MM.1S (cell line): ENCODE data around the gene ERICH3.

Source experiments
- DNase-seq: peaks from one replicate; pipeline ENCODE4 v3.0.0-alpha.2; 2015
- H2AFZ ChIP-seq: fragments of 300-600 bp; sonication (generic); 2 replicates; pipeline ENCODE4 v1.6.0; 2016; ENCODE audit warnings: antibody characterized with exemption, low read length
- H3F3A ChIP-seq: fragments of 300-600 bp; sonication (generic); 2 replicates; pipeline ENCODE4 v1.6.1; 2016; ENCODE audit warnings: mild to moderate bottlenecking, antibody characterized with exemption, low read length, moderate library complexity, mixed read lengths; ENCODE audit not compliant: insufficient read depth
- H3K27ac ChIP-seq: fragments of 300-600 bp; sonication (generic); 2 replicates; pipeline ENCODE4 v1.5.1; 2016; ENCODE audit warnings: mild to moderate bottlenecking, low read length
- H3K27me3 ChIP-seq: fragments of 300-600 bp; sonication (generic); replicated peaks from 2 replicates; pipeline ENCODE4 v1.6.0; 2016; ENCODE audit warnings: low read length; ENCODE audit not compliant: insufficient read depth
- H3K36me3 ChIP-seq: fragments of 300-600 bp; sonication (generic); replicated peaks from 2 replicates; pipeline ENCODE4 v1.6.1; 2016; ENCODE audit warnings: mild to moderate bottlenecking, low read length, mixed read lengths; ENCODE audit not compliant: insufficient read depth
- H3K4me1 ChIP-seq: fragments of 300-600 bp; sonication (generic); 2 replicates; pipeline ENCODE4 v1.6.1; 2016; ENCODE audit warnings: low read length, mixed read lengths
- H3K4me2 ChIP-seq: fragments of 300-600 bp; sonication (generic); 2 replicates; pipeline ENCODE4 v1.6.0; 2016; ENCODE audit warnings: low read depth, low read length
- H3K4me3 ChIP-seq: fragments of 300-600 bp; sonication (generic); 2 replicates; pipeline ENCODE4 v1.5.1; 2016; ENCODE audit warnings: low read length, mixed read lengths
- H3K79me2 ChIP-seq: fragments of 300-600 bp; sonication (generic); 2 replicates; pipeline ENCODE4 v1.6.1; 2016; ENCODE audit warnings: mixed run types, low read length, mixed read lengths
- H3K9ac ChIP-seq: fragments of 300-600 bp; sonication (generic); 2 replicates; pipeline ENCODE4 v1.6.1; 2016; ENCODE audit warnings: low read length, mixed read lengths
- H3K9me2 ChIP-seq: fragments of 300-600 bp; sonication (generic); replicated peaks from 2 replicates; pipeline ENCODE4 v1.6.1; 2016; ENCODE audit warnings: mild to moderate bottlenecking, low read length, mixed read lengths; ENCODE audit not compliant: insufficient read depth
- H3K9me3 ChIP-seq: fragments of 300-600 bp; sonication (generic); replicated peaks from 2 replicates; pipeline ENCODE4 v1.6.1; 2016; ENCODE audit warnings: mild to moderate bottlenecking, low read length, mixed read lengths; ENCODE audit not compliant: insufficient read depth
- H4K20me1 ChIP-seq: fragments of 300-600 bp; sonication (generic); 2 replicates; pipeline ENCODE4 v1.6.1; 2016; ENCODE audit warnings: mild to moderate bottlenecking, low read length, moderate library complexity, mixed read lengths; ENCODE audit not compliant: insufficient read depth
- EZH2 ChIP-seq: fragments of 300-600 bp; sonication (generic); optimal IDR thresholded peaks from 2 replicates; pipeline ENCODE3; 2017; ENCODE audit warnings: low read depth, mild to moderate bottlenecking, antibody characterized with exemption, low read length, mixed read lengths
- EZH2phosphoT487 ChIP-seq: fragments of 300-600 bp; sonication (generic); IDR thresholded peaks from 2 replicates; pipeline ENCODE4 v1.6.1; 2018; ENCODE audit warnings: antibody characterized with exemption, low read length
- TF ChIP-seq, protein P1 (sequence below): fragments of 300-600 bp; sonication (generic); IDR thresholded peaks from 2 replicates; pipeline ENCODE4 v1.5.1; 2016; ENCODE audit warnings: antibody characterized with exemption, low read length, mixed read lengths

The ERICH3 gene

DNA sequence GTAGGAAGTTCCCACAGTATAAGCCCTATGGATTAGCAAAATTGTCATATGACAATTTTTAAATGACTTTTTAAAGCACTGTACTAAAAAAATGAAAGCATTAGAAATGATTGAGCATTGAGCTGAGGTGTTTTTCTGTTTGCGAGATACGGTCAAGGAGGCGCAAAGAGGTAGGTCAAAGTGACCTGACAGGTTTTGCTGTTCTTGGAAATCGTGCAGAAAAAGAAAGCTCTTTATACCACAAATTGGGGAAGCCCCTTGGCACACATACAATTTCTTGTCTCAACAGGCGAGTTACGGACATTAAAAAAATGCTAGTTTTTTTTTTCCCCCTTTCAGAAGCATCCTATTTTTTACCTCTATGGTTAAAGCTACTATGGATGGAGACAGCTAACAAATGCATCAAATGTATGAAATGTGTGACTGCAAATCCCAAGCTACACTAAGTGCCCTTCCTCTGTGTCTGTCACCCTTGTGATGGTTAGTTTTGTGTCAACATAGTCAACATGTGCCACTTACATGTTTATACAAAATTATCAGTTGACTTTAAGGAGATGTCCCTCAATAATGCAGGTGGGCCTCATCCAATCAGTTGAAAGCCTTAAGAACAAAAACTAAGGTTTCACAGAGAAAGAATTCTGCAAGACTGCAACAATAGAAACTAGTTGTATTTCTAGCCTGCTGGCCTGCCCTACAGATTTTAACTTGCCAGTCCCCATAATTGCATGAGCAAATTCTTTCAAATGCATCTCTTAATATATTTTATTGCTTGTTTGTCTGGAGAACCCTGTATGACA, 30.0 kb upstream of the ERICH3 start:
- Histone ChIP-seq H3K4me1 (peaks cover 9% of the 10 kb centered on the region; the same call in 1 of the 2 replicates), H3K27me3 (no peaks in the 10 kb centered on the region), H3K9me3 (no peaks in the 10 kb centered on the region), H3K4me2 (no peak overlapping the region), H3K27ac (no peak overlapping the region), H3K9me2 (no peaks in the 10 kb centered on the region), H3K4me3 (no peak overlapping the region), H3F3A (no peaks in the 10 kb centered on the region), H3K9ac (no peak overlapping the region), H3K36me3 (no peaks in the 10 kb centered on the region), H3K79me2 (no peaks in the 10 kb centered on the region), H4K20me1 (no peaks in the 10 kb centered on the region), H2AFZ (no peak overlapping the region)
- TF ChIP-seq EZH2: no peak
- TF ChIP-seq, protein P1, sequence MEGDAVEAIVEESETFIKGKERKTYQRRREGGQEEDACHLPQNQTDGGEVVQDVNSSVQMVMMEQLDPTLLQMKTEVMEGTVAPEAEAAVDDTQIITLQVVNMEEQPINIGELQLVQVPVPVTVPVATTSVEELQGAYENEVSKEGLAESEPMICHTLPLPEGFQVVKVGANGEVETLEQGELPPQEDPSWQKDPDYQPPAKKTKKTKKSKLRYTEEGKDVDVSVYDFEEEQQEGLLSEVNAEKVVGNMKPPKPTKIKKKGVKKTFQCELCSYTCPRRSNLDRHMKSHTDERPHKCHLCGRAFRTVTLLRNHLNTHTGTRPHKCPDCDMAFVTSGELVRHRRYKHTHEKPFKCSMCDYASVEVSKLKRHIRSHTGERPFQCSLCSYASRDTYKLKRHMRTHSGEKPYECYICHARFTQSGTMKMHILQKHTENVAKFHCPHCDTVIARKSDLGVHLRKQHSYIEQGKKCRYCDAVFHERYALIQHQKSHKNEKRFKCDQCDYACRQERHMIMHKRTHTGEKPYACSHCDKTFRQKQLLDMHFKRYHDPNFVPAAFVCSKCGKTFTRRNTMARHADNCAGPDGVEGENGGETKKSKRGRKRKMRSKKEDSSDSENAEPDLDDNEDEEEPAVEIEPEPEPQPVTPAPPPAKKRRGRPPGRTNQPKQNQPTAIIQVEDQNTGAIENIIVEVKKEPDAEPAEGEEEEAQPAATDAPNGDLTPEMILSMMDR: no peak
- no peak for TF ChIP-seq EZH2phosphoT487
- no peak for DNase-seq

- Histone ChIP-seq H2AFZ (no peak overlapping the region), H3K9ac (no peak overlapping the region), H3K79me2 (no peaks in the 10 kb centered on the region), H3K9me2 (no peaks in the 10 kb centered on the region), H3K27ac (no peak overlapping the region), H3K4me2 (no peak overlapping the region), H3K9me3 (no peaks in the 10 kb centered on the region), H3F3A (no peaks in the 10 kb centered on the region), H4K20me1 (no peaks in the 10 kb centered on the region), H3K36me3 (no peaks in the 10 kb centered on the region), H3K4me1 (peaks cover 9% of the 10 kb centered on the region; the same call in 1 of the 2 replicates), H3K4me3 (no peak overlapping the region), H3K27me3 (no peaks in the 10 kb centered on the region)
- TF ChIP-seq EZH2 (no peak), EZH2phosphoT487 (no peak)
- TF ChIP-seq, protein P1: no peak
- DNase-seq: no peak
Observed at GRCh38 chr1:74699331-74699730, 25.7 kb upstream of the ERICH3 start.

DNA sequence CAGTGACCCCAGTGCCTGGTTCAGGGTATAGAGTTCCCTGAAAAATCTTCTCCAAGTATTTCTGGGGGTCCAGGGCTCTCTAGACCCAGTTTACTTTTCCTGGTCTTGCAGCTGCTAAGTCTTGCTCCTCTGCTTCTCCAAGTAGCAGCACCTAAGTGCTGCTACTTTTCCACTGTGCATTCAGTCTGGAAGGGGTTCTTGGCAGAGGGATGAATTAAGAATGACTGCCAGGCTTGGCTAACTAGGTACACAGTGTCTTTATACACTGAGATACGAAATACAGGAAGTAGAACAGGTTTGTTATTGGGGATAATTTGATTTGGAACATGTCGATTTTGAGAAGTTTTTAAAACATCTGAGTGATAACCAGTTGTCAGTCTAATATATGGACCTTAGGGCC, 24.2 kb upstream of the ERICH3 start:
- Histone ChIP-seq H3K4me1 (peaks cover 5% of the 10 kb centered on the region; the same call in 1 of the 2 replicates), H3K4me3 (no peak overlapping the region), H3K36me3 (no peaks in the 10 kb centered on the region), H3K9me3 (no peaks in the 10 kb centered on the region), H3K9ac (no peak overlapping the region), H4K20me1 (no peaks in the 10 kb centered on the region), H3K27me3 (no peaks in the 10 kb centered on the region), H3F3A (no peaks in the 10 kb centered on the region), H3K27ac (no peak overlapping the region), H3K79me2 (no peaks in the 10 kb centered on the region), H3K9me2 (no peaks in the 10 kb centered on the region), H2AFZ (no peak overlapping the region), H3K4me2 (no peak overlapping the region)
- no peak for DNase-seq
- no peak for TF ChIP-seq EZH2
- TF ChIP-seq, protein P1: no peak
- TF ChIP-seq EZH2phosphoT487: no peak
